Measurements from ENCODE around the gene SUB1.
A peak's percentile ranks its signal among the peaks of the same experiment; 100 is the strongest.

The SUB1 gene

GRCh38 chr5:32539981-32540845, 45.1 kb upstream of the SUB1 start:
- H2AFZ ChIP-seq (ENCODE audit: insufficient read depth, low read length, poor library complexity), result no peak overlapping the region
- H2AK5ac ChIP-seq (ENCODE audit: low read length), result no peak overlapping the region
- no peak overlapping the region for H3K18ac ChIP-seq (ENCODE audit: low read length)
- no peaks in the 10 kb centered on the region for H3K27me3 ChIP-seq (ENCODE audit: insufficient read depth, low read length)
- H3K14ac ChIP-seq (ENCODE audit: low read length), result no peak overlapping the region
- H3K79me2 ChIP-seq (ENCODE audit: control insufficient read depth, insufficient read depth, low read length, poor library complexity), result no peaks in the 10 kb centered on the region
- H3K27ac ChIP-seq (ENCODE audit: low read depth, low read length), result no peak overlapping the region
- H3K4me1 ChIP-seq (ENCODE audit: control insufficient read depth in 1 of 2, insufficient read depth in 2 of 2, low read length in 2 of 2), result peaks cover 4 to 6% of the 10 kb centered on the region in 2 experiments
- no peak overlapping the region for H4K12ac ChIP-seq (ENCODE audit: low read depth, low read length)
- H2BK12ac ChIP-seq (ENCODE audit: low read length), result no peak overlapping the region
- H3K23ac ChIP-seq (ENCODE audit: low read length), result no peak overlapping the region
- peaks cover 2% of the 10 kb centered on the region for H3K79me1 ChIP-seq (ENCODE audit: low read length)
- H3K36me3 ChIP-seq (ENCODE audit: control insufficient read depth in 1 of 2, insufficient read depth in 2 of 2, low read length in 2 of 2), result no peaks in the 10 kb centered on the region
- H2BK5ac ChIP-seq (ENCODE audit: low read depth, low read length, poor library complexity), result no peak overlapping the region
- H4K91ac ChIP-seq (ENCODE audit: low read depth, low read length), result no peak overlapping the region
- no peak overlapping the region for H3K4me3 ChIP-seq (ENCODE audit: low read depth, low read length)
- DNase-seq, result no peak
- WGBS (ENCODE audit: extremely low coverage, insufficient coverage, insufficient read length), result no CpG with 5 or more reads among the region's 6 CpGs
- H3K9ac ChIP-seq (ENCODE audit: low read length), result no peak overlapping the region
- no peak overlapping the region for H2BK120ac ChIP-seq (ENCODE audit: insufficient read depth, low read length, poor library complexity)
- no peak overlapping the region for H3K4ac ChIP-seq (ENCODE audit: low read depth, low read length)
- H3K4me2 ChIP-seq (ENCODE audit: low read length), result no peak overlapping the region
- H4K8ac ChIP-seq (ENCODE audit: low read depth, low read length), result no peak overlapping the region
- H3K9me3 ChIP-seq (ENCODE audit: insufficient read depth, low read depth, low read length), result no peaks in the 10 kb centered on the region

- WGBS (ENCODE audit: extremely low coverage, insufficient coverage, insufficient read length), result no CpG with 5 or more reads among the region's 4 CpGs
- H3K4ac ChIP-seq (ENCODE audit: low read depth, low read length), result no peak overlapping the region
- H3K4me1 ChIP-seq (ENCODE audit: control insufficient read depth in 1 of 2, insufficient read depth in 2 of 2, low read length in 2 of 2), result peaks cover 4 to 6% of the 10 kb centered on the region in 2 experiments
- H3K27me3 ChIP-seq (ENCODE audit: insufficient read depth, low read length), result no peaks in the 10 kb centered on the region
- H3K4me3 ChIP-seq (ENCODE audit: low read depth, low read length), result no peak overlapping the region
- H3K27ac ChIP-seq (ENCODE audit: low read depth, low read length), result no peak overlapping the region
- H4K8ac ChIP-seq (ENCODE audit: low read depth, low read length), result no peak overlapping the region
- H3K9ac ChIP-seq (ENCODE audit: low read length), result no peak overlapping the region
- H2BK5ac ChIP-seq (ENCODE audit: low read depth, low read length, poor library complexity), result no peak overlapping the region
- no peaks in the 10 kb centered on the region for H3K9me3 ChIP-seq (ENCODE audit: insufficient read depth, low read depth, low read length)
- peaks cover 2% of the 10 kb centered on the region for H3K79me1 ChIP-seq (ENCODE audit: low read length)
- no peak overlapping the region for H2AFZ ChIP-seq (ENCODE audit: insufficient read depth, low read length, poor library complexity)
- no peaks in the 10 kb centered on the region for H3K36me3 ChIP-seq (ENCODE audit: control insufficient read depth in 1 of 2, insufficient read depth in 2 of 2, low read length in 2 of 2)
- no peak overlapping the region for H3K14ac ChIP-seq (ENCODE audit: low read length)
- no peak overlapping the region for H4K91ac ChIP-seq (ENCODE audit: low read depth, low read length)
- no peak overlapping the region for H4K12ac ChIP-seq (ENCODE audit: low read depth, low read length)
- H3K4me2 ChIP-seq (ENCODE audit: low read length), result no peak overlapping the region
- no peak overlapping the region for H2BK120ac ChIP-seq (ENCODE audit: insufficient read depth, low read length, poor library complexity)
- H2AK5ac ChIP-seq (ENCODE audit: low read length), result no peak overlapping the region
- no peak overlapping the region for H3K23ac ChIP-seq (ENCODE audit: low read length)
- DNase-seq, result no peak
- H3K79me2 ChIP-seq (ENCODE audit: control insufficient read depth, insufficient read depth, low read length, poor library complexity), result no peaks in the 10 kb centered on the region
- no peak overlapping the region for H3K18ac ChIP-seq (ENCODE audit: low read length)
- H2BK12ac ChIP-seq (ENCODE audit: low read length), result no peak overlapping the region
These were observed 44.1 kb upstream of the SUB1 start for GRCh38 chr5:32541241-32541640.

GRCh38 chr5:32542216-32543059, 42.9 kb upstream of the SUB1 start:
- Histone ChIP-seq H3K4ac (ENCODE audit: low read depth, low read length) (no peak overlapping the region), H2BK120ac (ENCODE audit: insufficient read depth, low read length, poor library complexity) (peak overlapping the region; percentile 40), H2BK5ac (ENCODE audit: low read depth, low read length, poor library complexity) (no peak overlapping the region), H3K79me2 (ENCODE audit: control insufficient read depth, insufficient read depth, low read length, poor library complexity) (no peaks in the 10 kb centered on the region), H2BK12ac (ENCODE audit: low read length) (no peak overlapping the region), H3K27ac (ENCODE audit: low read depth, low read length) (no peak overlapping the region), H3K4me1 (ENCODE audit: control insufficient read depth in 1 of 2, insufficient read depth in 2 of 2, low read length in 2 of 2) (peaks cover 2 to 4% of the 10 kb centered on the region in 2 experiments), H2AK5ac (ENCODE audit: low read length) (no peak overlapping the region), H3K36me3 (ENCODE audit: control insufficient read depth in 1 of 2, insufficient read depth in 2 of 2, low read length in 2 of 2) (no peaks in the 10 kb centered on the region), H3K27me3 (ENCODE audit: insufficient read depth, low read length) (no peaks in the 10 kb centered on the region), H3K18ac (ENCODE audit: low read length) (no peak overlapping the region), H3K9ac (ENCODE audit: low read length) (no peak overlapping the region), H3K23ac (ENCODE audit: low read length) (no peak overlapping the region), H2AFZ (ENCODE audit: insufficient read depth, low read length, poor library complexity) (no peak overlapping the region), H4K91ac (ENCODE audit: low read depth, low read length) (no peak overlapping the region), H3K4me3 (ENCODE audit: low read depth, low read length) (no peak overlapping the region), H3K79me1 (ENCODE audit: low read length) (peaks cover 2% of the 10 kb centered on the region), H4K12ac (ENCODE audit: low read depth, low read length) (no peak overlapping the region), H4K8ac (ENCODE audit: low read depth, low read length) (no peak overlapping the region), H3K9me3 (ENCODE audit: insufficient read depth, low read depth, low read length) (no peaks in the 10 kb centered on the region), H3K4me2 (ENCODE audit: low read length) (no peak overlapping the region), H3K14ac (ENCODE audit: low read length) (no peak overlapping the region)
- no CpG with 5 or more reads among the region's 10 CpGs for WGBS (ENCODE audit: extremely low coverage, insufficient coverage, insufficient read length)
- DNase-seq, result peak in 1 of 2 donors; percentile 37

- DNase-seq, result peak in 1 of 2 donors; percentile 66
- no CpG with 5 or more reads among the region's 8 CpGs for WGBS (ENCODE audit: extremely low coverage, insufficient coverage, insufficient read length)
- Histone ChIP-seq H4K12ac (ENCODE audit: low read depth, low read length) (no peak overlapping the region), H2BK120ac (ENCODE audit: insufficient read depth, low read length, poor library complexity) (no peak overlapping the region), H2AFZ (ENCODE audit: insufficient read depth, low read length, poor library complexity) (no peak overlapping the region), H3K4me3 (ENCODE audit: low read depth, low read length) (no peak overlapping the region), H3K4me1 (ENCODE audit: control insufficient read depth in 1 of 2, insufficient read depth in 2 of 2, low read length in 2 of 2) (peaks cover 2 to 4% of the 10 kb centered on the region in 2 experiments), H3K14ac (ENCODE audit: low read length) (no peak overlapping the region), H3K23ac (ENCODE audit: low read length) (no peak overlapping the region), H4K91ac (ENCODE audit: low read depth, low read length) (no peak overlapping the region), H2BK12ac (ENCODE audit: low read length) (no peak overlapping the region), H3K9ac (ENCODE audit: low read length) (no peak overlapping the region), H3K4ac (ENCODE audit: low read depth, low read length) (no peak overlapping the region), H3K79me2 (ENCODE audit: control insufficient read depth, insufficient read depth, low read length, poor library complexity) (no peaks in the 10 kb centered on the region), H3K79me1 (ENCODE audit: low read length) (no peaks in the 10 kb centered on the region), H3K36me3 (ENCODE audit: control insufficient read depth in 1 of 2, insufficient read depth in 2 of 2, low read length in 2 of 2) (no peaks in the 10 kb centered on the region), H3K4me2 (ENCODE audit: low read length) (no peak overlapping the region), H3K18ac (ENCODE audit: low read length) (no peak overlapping the region), H3K27ac (ENCODE audit: low read depth, low read length) (no peak overlapping the region), H2BK5ac (ENCODE audit: low read depth, low read length, poor library complexity) (no peak overlapping the region), H3K9me3 (ENCODE audit: insufficient read depth, low read depth, low read length) (no peaks in the 10 kb centered on the region), H4K8ac (ENCODE audit: low read depth, low read length) (no peak overlapping the region), H3K27me3 (ENCODE audit: insufficient read depth, low read length) (no peaks in the 10 kb centered on the region), H2AK5ac (ENCODE audit: low read length) (no peak overlapping the region)
These were observed 42.1 kb upstream of the SUB1 start for GRCh38 chr5:32543291-32543690.

Data from trophoblast cell (in vitro differentiated cells and primary cell).